ENCODE measurements around the gene IRAK2. TPM values are rescaled to one million over a fixed set of nuclear protein-coding genes. Genes with fewer than 3 reads are reported as not detected.
"Not testable (repeated sequence)": the region's sequence is repeated elsewhere in the genome, so short reads cannot be mapped to it uniquely, and the experiment has no call there.

Gene IRAK2
- polyA plus RNA-seq, 3 donors = 0.69 to 0.99 (median 0.97) TPM

DNA sequence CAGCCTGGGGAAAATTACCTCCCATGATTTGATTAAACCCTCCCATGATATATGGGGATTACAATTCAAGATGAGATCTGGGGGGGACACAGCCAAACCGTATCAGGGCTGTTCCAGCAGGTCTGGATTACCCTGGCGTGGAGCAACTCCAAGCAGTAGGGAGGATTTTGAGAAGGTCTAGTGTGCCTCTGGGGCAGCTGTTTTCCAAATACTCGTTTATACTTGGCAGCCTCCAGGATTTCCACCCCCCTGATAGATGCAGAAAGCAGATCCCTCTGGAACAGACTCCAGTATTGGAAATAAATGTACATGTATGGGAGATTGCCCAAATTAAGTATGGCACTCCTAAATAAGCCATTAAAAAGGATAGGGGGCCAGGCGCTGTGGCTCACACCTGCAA, 7.7 kb upstream of the IRAK2 start:
- no peak for DNase-seq (ENCODE audit: low read depth in 3 of 3, low spot score in 2 of 3)

- DNase-seq (ENCODE audit: low read depth in 3 of 3, low spot score in 2 of 3) = not testable (repeated sequence)
Observed at GRCh38 chr3:10158555-10158954, 6.2 kb upstream of the IRAK2 start.

- DNase-seq (ENCODE audit: low read depth in 3 of 3, low spot score in 2 of 3) = no peak
Observed at GRCh38 chr3:10160346-10160745, 4.4 kb upstream of the IRAK2 start.

- no peak for DNase-seq (ENCODE audit: low read depth in 3 of 3, low spot score in 2 of 3)
Observed at GRCh38 chr3:10160925-10161324, 3.8 kb upstream of the IRAK2 start.

GRCh38 chr3:10162185-10162584, 2.5 kb upstream of the IRAK2 start:
- DNase-seq (ENCODE audit: low read depth in 3 of 3, low spot score in 2 of 3) = no peak

- not testable (repeated sequence) for DNase-seq (ENCODE audit: low read depth in 3 of 3, low spot score in 2 of 3)
Observed at GRCh38 chr3:10164201-10164545, 546 bp upstream of the IRAK2 start.

GRCh38 chr3:10166213-10166604, 1.5 kb downstream of the IRAK2 start:
- no peak for DNase-seq (ENCODE audit: low read depth in 3 of 3, low spot score in 2 of 3)

DNA sequence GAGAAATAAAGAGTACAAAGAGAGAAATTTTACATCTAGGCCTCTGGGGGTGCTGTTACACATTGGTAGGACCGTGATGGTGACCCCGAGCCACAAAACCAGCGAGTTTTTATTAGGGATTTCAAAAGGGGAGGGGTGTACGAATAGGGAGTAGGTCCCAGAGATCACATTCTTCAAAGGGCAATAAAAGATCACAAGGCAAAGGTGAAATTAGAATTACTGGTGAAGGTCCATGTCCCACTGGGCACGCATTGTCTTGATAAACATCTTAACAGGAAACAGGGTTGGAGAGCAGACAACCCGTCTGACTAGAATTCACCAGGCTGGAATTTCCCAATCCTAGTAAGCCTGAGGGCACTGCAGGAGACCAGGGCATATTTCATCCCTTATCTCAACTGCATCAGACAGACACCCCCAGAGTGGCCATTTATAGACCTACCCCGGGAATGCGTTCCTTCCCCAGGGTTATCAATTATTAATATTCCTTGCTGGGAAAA, 4.3 kb downstream of the IRAK2 start:
- no peak for DNase-seq (ENCODE audit: low read depth in 3 of 3, low spot score in 2 of 3)

DNA sequence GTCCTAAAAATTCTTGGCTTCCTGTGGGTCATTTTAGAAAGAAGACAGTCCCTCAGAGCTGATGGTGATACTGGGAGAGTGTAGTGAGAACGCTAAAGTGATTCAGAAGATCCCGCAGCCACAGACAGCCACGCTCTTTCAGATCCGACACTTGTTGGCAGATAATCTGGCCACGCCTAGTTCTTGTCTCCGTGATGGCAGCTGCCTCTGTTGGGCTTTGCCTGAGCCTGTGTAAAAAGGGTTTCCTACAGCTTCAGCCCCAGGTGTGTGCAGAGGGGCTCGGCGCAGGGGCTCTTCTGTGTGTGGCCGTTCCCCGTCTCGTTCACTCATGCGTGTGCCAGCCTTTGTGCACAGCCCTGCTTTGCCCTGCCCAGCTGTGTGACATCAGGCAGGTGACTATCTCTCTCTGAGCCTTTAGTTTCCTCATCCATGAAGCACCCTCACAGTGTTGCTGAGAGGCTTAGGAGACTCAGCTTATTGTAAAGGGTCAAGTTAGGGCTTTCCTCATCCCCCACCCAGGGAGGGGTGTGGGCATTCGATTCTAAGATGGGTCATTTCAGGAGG, 6.3 kb downstream of the IRAK2 start:
- no peak for DNase-seq (ENCODE audit: low read depth in 3 of 3, low spot score in 2 of 3)

GRCh38 chr3:10173095-10173925, 8.6 kb downstream of the IRAK2 start:
- no peak for DNase-seq (ENCODE audit: low read depth in 3 of 3, low spot score in 2 of 3)

- DNase-seq (ENCODE audit: low read depth in 3 of 3, low spot score in 2 of 3) = no peak
Observed at GRCh38 chr3:10173926-10174435, 9.3 kb downstream of the IRAK2 start.

DNA sequence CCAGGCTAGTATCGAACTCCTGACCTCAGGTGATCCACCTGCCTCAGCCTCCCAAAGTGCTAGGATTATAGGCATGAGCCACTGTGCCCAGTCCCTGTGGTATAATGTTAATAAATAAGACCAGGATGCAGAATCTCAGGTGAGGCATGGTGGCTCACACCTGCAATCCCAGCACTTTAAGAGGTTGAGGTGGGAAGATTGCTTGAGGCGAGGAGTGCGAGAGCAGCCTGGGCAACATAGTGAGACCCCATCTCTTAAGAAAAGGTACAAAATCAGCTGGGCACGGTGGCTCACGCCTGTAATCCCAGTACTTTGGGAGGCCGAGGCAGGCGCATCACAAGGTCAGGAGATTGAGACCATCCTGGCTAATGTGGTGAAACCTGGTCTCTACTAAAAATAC, 10.6 kb downstream of the IRAK2 start:
- DNase-seq (ENCODE audit: low read depth in 3 of 3, low spot score in 2 of 3) = not testable (repeated sequence)

DNA sequence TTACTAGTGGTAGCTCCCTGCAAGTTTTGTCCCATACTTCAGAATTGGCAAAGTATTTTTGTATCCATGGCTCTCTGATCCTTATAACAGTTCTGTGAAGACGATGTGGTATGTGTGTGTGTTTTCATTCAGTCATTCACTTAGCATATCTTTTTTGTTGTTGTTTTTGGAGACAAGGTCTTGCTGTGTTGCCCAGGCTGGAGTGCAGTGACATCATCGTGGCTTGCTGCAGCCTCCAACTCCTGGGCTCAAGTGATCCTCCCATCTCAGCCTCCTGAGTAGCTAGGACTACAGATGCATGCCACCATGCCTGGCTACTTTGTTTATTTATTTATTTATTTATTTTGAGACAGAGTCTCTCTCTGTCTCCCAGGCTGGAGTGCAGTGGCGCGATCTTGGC, 11.4 kb downstream of the IRAK2 start:
- not testable (repeated sequence) for DNase-seq (ENCODE audit: low read depth in 3 of 3, low spot score in 2 of 3)

GRCh38 chr3:10177737-10178136, 13.0 kb downstream of the IRAK2 start:
- no peak for DNase-seq (ENCODE audit: low read depth in 3 of 3, low spot score in 2 of 3)

DNA sequence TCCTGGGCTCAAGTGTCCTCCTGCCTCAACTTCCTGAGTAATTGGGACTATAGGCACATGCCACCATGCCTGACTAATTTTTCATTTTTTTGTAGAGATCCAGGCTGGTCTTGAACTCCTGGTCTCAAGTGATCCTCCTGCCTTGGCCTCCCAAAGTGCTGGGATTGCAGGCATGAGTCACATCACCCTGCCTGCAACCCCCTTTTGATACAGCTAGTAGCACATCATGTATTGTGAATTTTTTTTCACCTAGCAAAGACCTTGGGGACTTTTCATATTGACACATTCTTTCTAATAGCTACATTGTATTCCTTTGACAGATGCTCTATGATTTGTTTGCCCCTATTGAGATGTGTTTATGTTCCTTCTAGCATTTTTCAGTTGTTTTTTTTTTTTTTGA, 14.2 kb downstream of the IRAK2 start:
- DNase-seq (ENCODE audit: low read depth in 3 of 3, low spot score in 2 of 3) = no peak

- no peak for DNase-seq (ENCODE audit: low read depth in 3 of 3, low spot score in 2 of 3)
Observed at GRCh38 chr3:10180289-10180688, 15.6 kb downstream of the IRAK2 start.

GRCh38 chr3:10180738-10181295, 16.1 kb downstream of the IRAK2 start:
- no peak for DNase-seq (ENCODE audit: low read depth in 3 of 3, low spot score in 2 of 3)

GRCh38 chr3:10182950-10183349, 18.2 kb downstream of the IRAK2 start:
- DNase-seq (ENCODE audit: low read depth in 3 of 3, low spot score in 2 of 3) = no peak

GRCh38 chr3:10184250-10184649, 19.5 kb downstream of the IRAK2 start:
- DNase-seq (ENCODE audit: low read depth in 3 of 3, low spot score in 2 of 3) = no peak

GRCh38 chr3:10185804-10186762, 21.4 kb downstream of the IRAK2 start:
- no peak for DNase-seq (ENCODE audit: low read depth in 3 of 3, low spot score in 2 of 3)

Measured in right renal cortex interstitium (tissue), 3 donors.